H1 (cell line): ENCODE measurements around the gene RETSAT. TPM values are rescaled to one million over a fixed set of nuclear protein-coding genes. Genes with fewer than 3 reads are reported as not detected.

Experiments
- PHF8 ChIP-seq: fragments of 200-600 bp; sonication (generic); conservative IDR thresholded peaks from 2 replicates; pipeline ENCODE4 v1.7.1; 2012; ENCODE audit warnings: low read depth, mild to moderate bottlenecking, inconsistent platforms, low read length, moderate library complexity
- RFX5 ChIP-seq: IDR thresholded peaks from 2 replicates; pipeline ENCODE4 v1.6.1; 2011; ENCODE audit warnings: low read depth, low read length, improper control_type of control experiment, borderline replicate concordance
- YY1 ChIP-seq: IDR thresholded peaks from 2 replicates; pipeline ENCODE4 v1.6.1; 2011; ENCODE audit warnings: low read depth, mild to moderate bottlenecking, low read length
- polyA plus RNA-seq, 7 experiments: library from polyadenylated mRNA; depleted of rRNA in 3 of 7; stranded (reverse) in 5 of 7; unstranded in 2 of 7; fragments of >200 nt in 5 of 7; fragments of 200-250 nt in 2 of 7; gene quantifications; 1 replicate in 5 of 7; 2 replicates in 1 of 7; 4 replicates in 1 of 7; pipeline versions ENCODE4 v1.2.1 to v1.2.3, GENCODE V29; 2011 to 2013; ENCODE audit warnings: missing spikeins in 2 of 7, mixed read lengths in 2 of 7
- total RNA-seq: library from RNA; stranded (reverse); fragmentation: NEBNext Ultra II Directional; extraction: Animal tissue kit (Norgen Biotek cat#: 25700); gene quantifications from 2 replicates; pipeline ENCODE4 v1.2.1, GENCODE V29; 2021

RETSAT gene
- total and polyA plus RNA-seq, 2 of the 8 experiments (the other 6 are each of a cell fraction or from before 2014, with no cell fraction given) = 15.8 to 16.7 TPM

DNA sequence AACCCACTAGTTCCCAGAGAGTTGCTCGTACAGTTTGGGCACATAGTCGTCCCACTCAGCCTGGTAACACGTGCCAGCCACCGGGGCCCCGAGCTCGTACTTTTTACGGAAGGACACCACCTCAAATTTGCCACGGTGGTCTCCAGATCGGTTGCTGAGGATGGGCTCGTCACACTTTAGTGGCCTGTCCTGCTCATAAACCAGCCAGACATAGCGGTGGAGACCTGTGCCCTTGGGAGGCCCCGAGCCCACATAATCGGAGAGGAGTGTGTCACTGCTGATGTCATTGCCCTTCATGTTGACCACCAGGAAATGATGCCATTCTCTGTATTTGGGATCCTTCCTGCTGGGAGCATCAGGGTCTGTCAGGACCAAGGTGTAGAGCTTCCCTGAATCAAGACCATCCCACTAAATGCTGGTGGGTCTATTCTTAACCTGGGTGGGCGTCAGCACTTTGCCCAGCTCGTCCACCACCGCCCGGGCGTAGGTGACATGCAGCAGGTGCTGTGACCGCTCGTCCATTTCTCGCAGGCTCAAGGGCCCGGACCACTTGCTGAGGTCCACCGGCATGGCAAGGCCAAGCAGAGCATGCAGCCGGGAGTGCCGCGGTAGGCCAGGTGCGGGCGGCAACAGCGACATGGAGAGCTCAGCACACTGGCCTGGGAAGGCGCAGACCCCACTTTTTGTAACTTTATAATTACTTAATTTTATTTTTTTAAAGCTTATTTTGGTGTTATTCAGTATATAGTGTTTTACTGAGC, 12.9 kb downstream of the RETSAT start (continued):
- TF ChIP-seq YY1 = no peak
- no peak for TF ChIP-seq RFX5
- no peak for TF ChIP-seq PHF8
